Measurements from ENCODE around the gene NEK4.
A peak's percentile ranks its signal among the peaks of the same experiment; 100 is the strongest.
"Not testable (repeated sequence)": the region's sequence is repeated elsewhere in the genome, so short reads cannot be mapped to it uniquely, and the experiment has no call there.

NEK4 gene

GRCh38 chr3:52730681-52731080 lies 40.1 kb downstream of the NEK4 start:
- DNase-seq = no peak

GRCh38 chr3:52728753-52729152 lies 42.0 kb downstream of the NEK4 start:
- DNase-seq = not testable (repeated sequence)

- DNase-seq = no peak
These were observed 46.2 kb downstream of the NEK4 start for GRCh38 chr3:52724511-52724910.

GRCh38 chr3:52723935-52724334 lies 46.8 kb downstream of the NEK4 start:
- no peak for DNase-seq

- no peak for DNase-seq
These were observed 48.2 kb downstream of the NEK4 start for GRCh38 chr3:52722491-52722890.

- no peak for DNase-seq
These were observed 49.1 kb downstream of the NEK4 start for GRCh38 chr3:52721730-52722008.

- peak; percentile 23 for DNase-seq
These were observed 49.6 kb downstream of the NEK4 start for GRCh38 chr3:52721002-52721729.

- DNase-seq = no peak
These were observed 51.1 kb downstream of the NEK4 start for GRCh38 chr3:52719618-52720017.

- no peak for DNase-seq
These were observed 54.9 kb downstream of the NEK4 start for GRCh38 chr3:52715714-52716305.

GRCh38 chr3:52714335-52715302 lies 56.1 kb downstream of the NEK4 start:
- DNase-seq = no peak

GRCh38 chr3:52712291-52713212 lies 58.2 kb downstream of the NEK4 start:
- no peak for DNase-seq

GRCh38 chr3:52710512-52710911 lies 60.2 kb downstream of the NEK4 start:
- no peak for DNase-seq

GRCh38 chr3:52707585-52707984 lies 63.2 kb downstream of the NEK4 start:
- DNase-seq = no peak

- peak; percentile 86 for DNase-seq
These were observed 64.8 kb downstream of the NEK4 start, which contains the start of the genes GLT8D1 and SPCS1 for GRCh38 chr3:52705688-52706686. TSS of gene GLT8D1 (minus strand) at chr3:52705791. CDS start at chr3:52700460, 5,331 bp downstream. TSS of gene SPCS1 (plus strand) at chr3:52706106. CDS start at chr3:52706247, 141 bp downstream.

GRCh38 chr3:52705438-52705687 lies 65.4 kb downstream of the NEK4 start:
- no peak for DNase-seq

- DNase-seq = no peak
These were observed 65.9 kb downstream of the NEK4 start for GRCh38 chr3:52704611-52705437.

- DNase-seq = no peak
These were observed 67.4 kb downstream of the NEK4 start for GRCh38 chr3:52703341-52703740.

GRCh38 chr3:52697632-52697965 lies 73.1 kb downstream of the NEK4 start:
- no peak for DNase-seq

GRCh38 chr3:52696830-52697631 lies 73.7 kb downstream of the NEK4 start:
- DNase-seq = no peak
